ENCODE data around the gene RFTN1. TPM values are rescaled to one million over a fixed set of nuclear protein-coding genes. Genes with fewer than 3 reads are reported as not detected.

The RFTN1 gene
- polyA plus RNA-seq, 3 donors: 17.4 to 28.0 (median 27.2) TPM

DNA sequence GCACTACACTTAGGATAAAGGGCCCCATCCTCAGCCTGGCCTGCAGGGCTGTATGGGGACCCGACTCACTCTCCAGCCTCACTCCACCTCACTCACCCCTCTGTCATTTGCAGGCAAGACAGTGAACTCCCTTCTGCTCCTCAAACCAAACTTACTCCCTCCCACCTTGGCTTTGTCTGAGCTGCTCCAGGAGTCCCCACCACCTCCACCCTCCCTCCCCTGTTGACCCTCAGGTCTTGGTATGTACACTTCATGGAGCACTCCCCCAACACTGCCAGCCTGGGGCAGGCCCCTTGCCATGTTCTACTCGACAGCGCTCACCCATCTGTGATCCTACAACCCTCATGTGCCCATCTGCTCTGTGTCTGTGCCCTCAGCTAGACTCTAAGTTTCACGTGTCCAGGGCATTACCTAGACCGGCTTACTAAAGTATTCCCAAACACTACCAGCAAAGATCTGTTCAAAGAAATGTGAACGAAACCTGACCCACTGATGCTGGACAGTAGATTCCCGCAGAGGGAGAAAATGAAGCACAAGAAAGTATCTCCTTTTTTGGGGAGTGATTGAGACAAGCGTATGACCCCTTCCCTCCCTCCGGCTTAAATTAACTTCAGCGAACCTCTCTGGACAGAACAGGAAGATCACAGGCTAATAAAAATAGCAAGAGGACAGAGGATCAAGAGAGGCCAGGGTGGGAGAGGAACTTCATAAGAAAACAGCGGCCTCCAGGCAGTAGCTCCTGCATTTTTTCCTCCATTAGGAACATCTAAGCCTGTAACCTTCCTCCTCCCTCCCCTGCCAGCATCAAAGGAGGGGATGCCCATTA is 113.2 kb downstream of the RFTN1 start:
- WGBS (ENCODE audit: insufficient coverage): 98% methylated on average over 7 of the region's 11 CpGs
- Histone ChIP-seq H3K9ac (ENCODE audit: insufficient read depth, low read length, poor library complexity, severe bottlenecking) (no peak overlapping the region), H3K27me3 (ENCODE audit: control insufficient read depth in 2 of 2, insufficient read depth in 2 of 2, low read length in 2 of 2) (no peaks in the 10 kb centered on the region), H3K9me3 (replicated peaks in 1 of 2; ENCODE audit: control insufficient read depth in 1 of 2, insufficient read depth in 1 of 2, low read length in 2 of 2) (no peaks in the 10 kb centered on the region), H3K79me2 (ENCODE audit: insufficient read depth, low read length) (no peaks in the 10 kb centered on the region), H3K4me2 (replicated peaks; ENCODE audit: extremely low read depth, low read length, poor library complexity, severe bottlenecking) (no peak overlapping the region), H3K4me1 (ENCODE audit: control insufficient read depth in 1 of 2, insufficient read depth in 2 of 2, low read length in 2 of 2) (peaks cover 0 to 5% of the 10 kb centered on the region in 2 donors), H4K20me1 (ENCODE audit: insufficient read depth, low read length) (peaks cover 29% of the 10 kb centered on the region), H3K4me3 (replicated peaks in 1 of 3; ENCODE audit: low read depth in 2 of 3, low read length in 3 of 3) (no peak overlapping the region), H2AFZ (ENCODE audit: insufficient read depth, low read depth, low read length, poor library complexity, severe bottlenecking) (no peak overlapping the region), H3K27ac (ENCODE audit: low read depth in 1 of 2, low read length in 2 of 2) (no peak overlapping the region), H3K36me3 (replicated peaks in 1 of 2; ENCODE audit: control insufficient read depth in 1 of 2, insufficient read depth in 2 of 2, low read length in 2 of 2) (peaks cover 0 to 8% of the 10 kb centered on the region in 2 donors)
- Mint-ChIP-seq H3K36me3 (peaks cover 28 to 29% of the 10 kb centered on the region in 2 donors), H3K27ac (peak overlapping the region in 3 of 7 donors; percentile 4 to 41 (median 39)), H3K9me3 (peaks cover 0 to 5% (median 0%) of the 10 kb centered on the region in 7 donors), H3K4me1 (peaks cover 19% of the 10 kb centered on the region), H3K4me3 (no peak overlapping the region), H3K27me3 (ENCODE audit: low read depth in 3 of 3) (peaks cover 0 to 7% (median 1%) of the 10 kb centered on the region in 3 donors)
- intact Hi-C loops (cut with micrococcal nuclease): no loop called here
- TF ChIP-seq, protein P1, sequence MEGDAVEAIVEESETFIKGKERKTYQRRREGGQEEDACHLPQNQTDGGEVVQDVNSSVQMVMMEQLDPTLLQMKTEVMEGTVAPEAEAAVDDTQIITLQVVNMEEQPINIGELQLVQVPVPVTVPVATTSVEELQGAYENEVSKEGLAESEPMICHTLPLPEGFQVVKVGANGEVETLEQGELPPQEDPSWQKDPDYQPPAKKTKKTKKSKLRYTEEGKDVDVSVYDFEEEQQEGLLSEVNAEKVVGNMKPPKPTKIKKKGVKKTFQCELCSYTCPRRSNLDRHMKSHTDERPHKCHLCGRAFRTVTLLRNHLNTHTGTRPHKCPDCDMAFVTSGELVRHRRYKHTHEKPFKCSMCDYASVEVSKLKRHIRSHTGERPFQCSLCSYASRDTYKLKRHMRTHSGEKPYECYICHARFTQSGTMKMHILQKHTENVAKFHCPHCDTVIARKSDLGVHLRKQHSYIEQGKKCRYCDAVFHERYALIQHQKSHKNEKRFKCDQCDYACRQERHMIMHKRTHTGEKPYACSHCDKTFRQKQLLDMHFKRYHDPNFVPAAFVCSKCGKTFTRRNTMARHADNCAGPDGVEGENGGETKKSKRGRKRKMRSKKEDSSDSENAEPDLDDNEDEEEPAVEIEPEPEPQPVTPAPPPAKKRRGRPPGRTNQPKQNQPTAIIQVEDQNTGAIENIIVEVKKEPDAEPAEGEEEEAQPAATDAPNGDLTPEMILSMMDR (IDR thresholded peaks at IDR 0.05): no peak
- DNase-seq: no peak

DNA sequence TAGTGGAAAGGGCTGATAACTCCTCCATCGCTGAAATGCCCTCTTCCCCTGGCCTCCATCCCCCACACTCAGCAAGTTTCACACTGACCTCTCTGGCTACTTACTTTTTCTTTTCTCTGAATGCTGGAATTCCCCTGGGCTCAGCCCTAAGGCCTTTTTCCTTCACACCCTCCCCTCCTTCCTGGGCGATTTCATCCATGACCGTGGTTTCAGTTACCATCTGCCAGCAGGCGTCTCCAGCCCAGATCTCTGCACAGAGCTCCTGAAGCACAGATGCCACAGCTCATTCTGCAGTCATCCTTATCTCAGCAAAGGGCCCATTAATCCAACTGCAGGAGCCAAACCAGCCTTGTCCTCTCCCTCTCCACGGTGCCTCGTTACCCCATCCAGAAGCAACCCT is 114.0 kb downstream of the RFTN1 start:
- H3K9me3 ChIP-seq (replicated peaks in 1 of 2; ENCODE audit: control insufficient read depth in 1 of 2, insufficient read depth in 1 of 2, low read length in 2 of 2): no peaks in the 10 kb centered on the region
- 91% methylated on average over 6 of the region's 6 CpGs for WGBS (ENCODE audit: insufficient coverage)
- H3K27ac Mint-ChIP-seq: peak overlapping the region in 3 of 7 donors; percentile 3 to 49 (median 22)
- H3K27me3 ChIP-seq (ENCODE audit: control insufficient read depth in 2 of 2, insufficient read depth in 2 of 2, low read length in 2 of 2): no peaks in the 10 kb centered on the region
- TF ChIP-seq, protein P1 (IDR thresholded peaks at IDR 0.05): no peak
- no peak overlapping the region for H3K27ac ChIP-seq (ENCODE audit: low read depth in 1 of 2, low read length in 2 of 2)
- peaks cover 29% of the 10 kb centered on the region in 2 donors for H3K36me3 Mint-ChIP-seq
- no peak overlapping the region for H3K4me3 ChIP-seq (replicated peaks in 1 of 3; ENCODE audit: low read depth in 2 of 3, low read length in 3 of 3)
- H3K4me1 Mint-ChIP-seq: peaks cover 19% of the 10 kb centered on the region
- no peak overlapping the region for H3K4me3 Mint-ChIP-seq
- H3K9ac ChIP-seq (ENCODE audit: insufficient read depth, low read length, poor library complexity, severe bottlenecking): no peak overlapping the region
- peaks cover 0 to 4% (median 0%) of the 10 kb centered on the region in 3 donors for H3K27me3 Mint-ChIP-seq (ENCODE audit: low read depth in 3 of 3)
- no peaks in the 10 kb centered on the region for H3K79me2 ChIP-seq (ENCODE audit: insufficient read depth, low read length)
- H4K20me1 ChIP-seq (ENCODE audit: insufficient read depth, low read length): peaks cover 24% of the 10 kb centered on the region
- H3K4me1 ChIP-seq (ENCODE audit: control insufficient read depth in 1 of 2, insufficient read depth in 2 of 2, low read length in 2 of 2): peaks cover 0 to 5% of the 10 kb centered on the region in 2 donors
- DNase-seq: no peak
- no peak overlapping the region for H3K4me2 ChIP-seq (replicated peaks; ENCODE audit: extremely low read depth, low read length, poor library complexity, severe bottlenecking)
- no peak overlapping the region for H2AFZ ChIP-seq (ENCODE audit: insufficient read depth, low read depth, low read length, poor library complexity, severe bottlenecking)
- H3K9me3 Mint-ChIP-seq: peaks cover 0 to 5% (median 0%) of the 10 kb centered on the region in 7 donors
- intact Hi-C loops (cut with micrococcal nuclease): no loop called here
- peaks cover 0 to 8% of the 10 kb centered on the region in 2 donors for H3K36me3 ChIP-seq (replicated peaks in 1 of 2; ENCODE audit: control insufficient read depth in 1 of 2, insufficient read depth in 2 of 2, low read length in 2 of 2)
